K562 (cell line): ENCODE measurements around the gene DNAH3. TPM values are rescaled to one million over a fixed set of nuclear protein-coding genes. Genes with fewer than 3 reads are reported as not detected.

Experiments
- ATAC-seq: fragments of 200-7000 bp; cut with Tn5 transposase; 3 replicates; pipeline ENCODE4 v1.9.1; 2020; ENCODE audit warnings: moderate library complexity
- BruUV-seq: library from RNA; stranded (reverse); fragments of 400-500 nt; replicated peaks from 2 replicates; lab custom pipeline; 2021; lab: Mats Ljungman, UMichigan
- CTCF ChIA-PET: fragments of 300-600 bp; formaldehyde crosslinking; extraction: SDS; loops from one replicate; lab custom pipeline; 2021; ENCODE audit warnings: low intra/inter-chr PET ratio; lab: Yijun Ruan, JAX
- POLR2A ChIA-PET: fragments of 300-600, 350-650 bp; sonication (Branson Sonifier 250); formaldehyde crosslinking; extraction: SDS; loops from one replicate; lab custom pipeline; 2021; ENCODE audit warnings: antibody characterized with exemption, inconsistent platforms; lab: Yijun Ruan, JAX
- DNase-seq, 4 experiments: peaks; one replicate each; pipeline versions ENCODE4 v3.0.0 to v3.0.0-alpha.2; 2011 to 2018; ENCODE audit warnings: low spot score in 3 of 4, mixed read lengths in 3 of 4; ENCODE audit errors: extremely low read depth in 1 of 4
- FAIRE-seq: peaks from 2 replicates; lab custom pipeline; 2011; peaks lifted over from hg19 to GRCh38; lab: Jason Lieb, UNC
- H2AFZ ChIP-seq: 2 replicates; pipeline ENCODE4 v1.6.0; 2011; ENCODE audit warnings: low read depth, low read length, control low read depth, inconsistent platforms
- H3K27ac ChIP-seq: fragments of 200-600 bp; 3 replicates; pipeline ENCODE4 v1.8.0; 2011; ENCODE audit warnings: low read depth, mild to moderate bottlenecking, control low read depth, inconsistent platforms, low read length, moderate library complexity, mixed read lengths; ENCODE audit errors: extremely low read depth
- H3K27me3 ChIP-seq, 2 experiments: fragments of 300-600 bp in 1 of 2; 2 replicates in 1 of 2; 3 replicates in 1 of 2; pipeline versions ENCODE4 v1.6.0 to v1.8.0; 2011; ENCODE audit warnings: inconsistent platforms in 2 of 2, low read length in 2 of 2, mild to moderate bottlenecking in 1 of 2, mixed read lengths in 1 of 2, moderate library complexity in 1 of 2; ENCODE audit not compliant: control insufficient read depth in 2 of 2, insufficient read depth in 2 of 2
- H3K36me3 ChIP-seq: fragments of 300-600 bp; 3 replicates; pipeline ENCODE4 v1.8.0; 2011; ENCODE audit warnings: mild to moderate bottlenecking, low read length, inconsistent platforms; ENCODE audit not compliant: control insufficient read depth, insufficient read depth
- H3K4me1 ChIP-seq, 2 experiments: fragments of 200-600 bp in 1 of 2; replicated peaks in 1 of 2; 2 replicates in 1 of 2; 3 replicates in 1 of 2; pipeline versions ENCODE4 v1.5.1 to v1.8.0; 2011; ENCODE audit warnings: inconsistent platforms in 2 of 2, low read length in 2 of 2, mild to moderate bottlenecking in 1 of 2, mixed read lengths in 1 of 2, moderate library complexity in 1 of 2; ENCODE audit not compliant: control insufficient read depth in 2 of 2, insufficient read depth in 2 of 2
- H3K4me2 ChIP-seq: 2 replicates; pipeline ENCODE4 v1.6.1; 2011; ENCODE audit warnings: low read length, control low read depth, inconsistent platforms, mixed read lengths; ENCODE audit not compliant: insufficient read depth
- H3K4me3 ChIP-seq: fragments of 200-600 bp; sonication (generic), shearing (Covaris generic); 2 replicates; pipeline ENCODE4 v1.5.1; 2016; ENCODE audit warnings: control low read depth, inconsistent platforms
- H3K79me2 ChIP-seq: fragments of 200-600 bp; 3 replicates; pipeline ENCODE4 v1.8.0; 2011; ENCODE audit warnings: low read length, inconsistent platforms; ENCODE audit not compliant: control insufficient read depth, insufficient read depth
- H3K9ac ChIP-seq, 2 experiments: 2 replicates each; pipeline versions ENCODE4 v1.6.0 to v1.6.1; 2011; ENCODE audit warnings: low read depth in 2 of 2, low read length in 2 of 2, control low read depth in 1 of 2, inconsistent platforms in 1 of 2, mild to moderate bottlenecking in 1 of 2, mixed read lengths in 1 of 2; ENCODE audit not compliant: insufficient read depth in 1 of 2
- H3K9me1 ChIP-seq: one replicate; pipeline ENCODE4 v1.6.0; 2011; ENCODE audit warnings: inconsistent platforms, mild to moderate bottlenecking, low read length, moderate library complexity; ENCODE audit not compliant: control insufficient read depth, insufficient read depth
- H3K9me3 ChIP-seq: replicated peaks from 2 replicates; pipeline ENCODE4 v1.5.1; 2011; ENCODE audit warnings: low read depth, low read length, inconsistent platforms; ENCODE audit not compliant: control insufficient read depth, insufficient read depth
- H4K20me1 ChIP-seq: replicated peaks from 2 replicates; pipeline ENCODE4 v1.6.1; 2011; ENCODE audit warnings: low read length, inconsistent platforms, mixed read lengths; ENCODE audit not compliant: control insufficient read depth, insufficient read depth
- BRF1 ChIP-seq: IDR thresholded peaks from 3 replicates; pipeline ENCODE4 v1.6.1; 2011; ENCODE audit warnings: borderline replicate concordance, mild to moderate bottlenecking; ENCODE audit not compliant: insufficient read length; ENCODE audit errors: extremely low read depth
- CTCF ChIP-seq, 3 experiments: IDR thresholded peaks in 2 of 3; conservative IDR thresholded peaks in 1 of 3; 2 replicates each; pipeline ENCODE4 v1.5.1; 2011 to 2012; ENCODE audit warnings: low read length in 3 of 3, mild to moderate bottlenecking in 3 of 3, control low read depth in 2 of 3, improper control_type of control experiment in 1 of 3, inconsistent platforms in 1 of 3, low read depth in 1 of 3, mixed read lengths in 1 of 3, moderate library complexity in 1 of 3; ENCODE audit not compliant: insufficient read depth in 2 of 3
- GABPA ChIP-seq: fragments of 200-800 bp; sonication (Bioruptor generic); conservative IDR thresholded peaks from 2 replicates; pipeline ENCODE4 v1.6.1; 2016; ENCODE audit warnings: low read depth, missing genetic modification characterization, missing compliant biosample characterization
- GTF2B ChIP-seq: IDR thresholded peaks from 2 replicates; pipeline ENCODE4 v1.6.1; 2011; ENCODE audit not compliant: insufficient read length; ENCODE audit errors: extremely low read depth
- HMBOX1 ChIP-seq: sonication (generic); IDR thresholded peaks from 2 replicates; pipeline ENCODE4 v1.6.1; 2016
- JUND ChIP-seq, 2 experiments: IDR thresholded peaks; 2 replicates in 1 of 2; 3 replicates in 1 of 2; pipeline ENCODE4 v1.6.1; 2011; ENCODE audit warnings: borderline replicate concordance in 2 of 2, low read depth in 2 of 2, low read length in 2 of 2, improper control_type of control experiment in 1 of 2, missing biosample characterization in 1 of 2, missing genetic modification characterization in 1 of 2, missing genetic modification reagents in 1 of 2
- RAD21 ChIP-seq, 2 experiments: fragments of 250-450 bp in 1 of 2; fragments of 450-650 bp in 1 of 2; sonication (Bioruptor Pico) in 1 of 2; formaldehyde crosslinking in 1 of 2; IDR thresholded peaks in 1 of 2; conservative IDR thresholded peaks in 1 of 2; 2 replicates each; pipeline versions ENCODE4 v1.4.0 to v1.8.0; 2020 to 2022; ENCODE audit warnings: mild to moderate bottlenecking in 2 of 2, moderate library complexity in 1 of 2
- RCOR1 ChIP-seq, 2 experiments: IDR thresholded peaks; 2 replicates each; pipeline ENCODE4 v1.6.1; 2012; ENCODE audit warnings: low read depth in 2 of 2, low read length in 2 of 2, borderline replicate concordance in 1 of 2, improper control_type of control experiment in 1 of 2
- TGIF2 ChIP-seq: sonication (generic); formaldehyde crosslinking; IDR thresholded peaks from 2 replicates; pipeline ENCODE4 v1.8.1; 2022; ENCODE audit warnings: mild to moderate bottlenecking, missing genetic modification reagents, moderate library complexity
- ZBTB17 ChIP-seq: fragments of 450-650 bp; formaldehyde crosslinking; IDR thresholded peaks from 2 replicates; pipeline ENCODE4 v1.4.0; 2020; ENCODE audit warnings: mild to moderate bottlenecking
- WGBS: fragments of 100-300 bp; shearing (Covaris generic); methylation state at CpG from one replicate; pipeline ENCODE4 v1.1.6; 2016; ENCODE audit warnings: low coverage, mixed read lengths; ENCODE audit not compliant: insufficient coverage; ENCODE audit errors: missing lambda C conversion rate; 5-methylcytosine and 5-hydroxymethylcytosine counted together
- in situ Hi-C: fragments of 300-500 bp; cut with MboI; formaldehyde crosslinking; loops from 4 replicates; pipeline ENCODE4 v1.15.0; 2018; ENCODE audit warnings: inconsistent platforms, mixed read lengths
- intact Hi-C: fragments of 100-400 bp; cut with micrococcal nuclease; formaldehyde crosslinking; loops from 2 replicates; pipeline ENCODE4 v1.14.2; 2022
- polyA plus RNA-seq, 8 experiments: library from polyadenylated mRNA; depleted of rRNA in 4 of 8; stranded (reverse) in 5 of 8; unstranded in 3 of 8; fragments of >200 nt; fragmentation: Nextera tagmentation in 2 of 8; fragmentation: Illumina TruSeq in 1 of 8; extraction: Ambion mirVana in 2 of 8; extraction: Trizol in 1 of 8; gene quantifications; 2 replicates each; pipeline versions ENCODE4 v1.2.1 to v1.2.3, GENCODE V29; 2011 to 2014; ENCODE audit warnings: inconsistent platforms in 1 of 8, missing spikeins in 1 of 8
- total RNA-seq, 7 experiments: library from RNA; depleted of rRNA in 6 of 7; stranded (reverse); fragments of >200 nt in 6 of 7; fragmentation: Illumina TruSeq in 2 of 7; extraction: Trizol in 2 of 7; gene quantifications; 2 replicates each; pipeline versions ENCODE4 v1.2.1 to v1.2.3, GENCODE V29; 2011 to 2021; ENCODE audit warnings: low replicate concordance in 1 of 7
- TF ChIP-seq, protein P1 (sequence below): fragments of 200-800 bp; sonication (Bioruptor generic); IDR thresholded peaks from 2 replicates; pipeline ENCODE4 v1.6.1; 2016; ENCODE audit warnings: missing genetic modification characterization, missing compliant biosample characterization

The DNAH3 gene
- total and polyA plus RNA-seq, 9 of the 15 experiments (the other 6 are each of a cell fraction or from before 2014, with no cell fraction given), result 0.32 to 0.84 (median 0.44) TPM

GRCh38 chr16:21001262-21001661 is 149.4 kb downstream of the DNAH3 start:
- ATAC-seq, result peak; percentile 87
- 0% methylated on average over 3 of the region's 3 CpGs for WGBS
- intact Hi-C loops, result loop anchor here (2.0 kb wide), 1 partner anchor 150 kb away; no protein-coding TSS in a partner anchor
- TF ChIP-seq GABPA (tag), result no peak
- TF ChIP-seq JUND (IDR thresholded peaks at IDR 0.05; ENCODE audit: borderline replicate concordance, low read depth, low read length), result peak; percentile 10; the same call in 1 of the 2 replicates
- no peak for TF ChIP-seq JUND (tag; IDR thresholded peaks at IDR 0.05; ENCODE audit: borderline replicate concordance, low read depth, low read length)
- TF ChIP-seq, protein P1, sequence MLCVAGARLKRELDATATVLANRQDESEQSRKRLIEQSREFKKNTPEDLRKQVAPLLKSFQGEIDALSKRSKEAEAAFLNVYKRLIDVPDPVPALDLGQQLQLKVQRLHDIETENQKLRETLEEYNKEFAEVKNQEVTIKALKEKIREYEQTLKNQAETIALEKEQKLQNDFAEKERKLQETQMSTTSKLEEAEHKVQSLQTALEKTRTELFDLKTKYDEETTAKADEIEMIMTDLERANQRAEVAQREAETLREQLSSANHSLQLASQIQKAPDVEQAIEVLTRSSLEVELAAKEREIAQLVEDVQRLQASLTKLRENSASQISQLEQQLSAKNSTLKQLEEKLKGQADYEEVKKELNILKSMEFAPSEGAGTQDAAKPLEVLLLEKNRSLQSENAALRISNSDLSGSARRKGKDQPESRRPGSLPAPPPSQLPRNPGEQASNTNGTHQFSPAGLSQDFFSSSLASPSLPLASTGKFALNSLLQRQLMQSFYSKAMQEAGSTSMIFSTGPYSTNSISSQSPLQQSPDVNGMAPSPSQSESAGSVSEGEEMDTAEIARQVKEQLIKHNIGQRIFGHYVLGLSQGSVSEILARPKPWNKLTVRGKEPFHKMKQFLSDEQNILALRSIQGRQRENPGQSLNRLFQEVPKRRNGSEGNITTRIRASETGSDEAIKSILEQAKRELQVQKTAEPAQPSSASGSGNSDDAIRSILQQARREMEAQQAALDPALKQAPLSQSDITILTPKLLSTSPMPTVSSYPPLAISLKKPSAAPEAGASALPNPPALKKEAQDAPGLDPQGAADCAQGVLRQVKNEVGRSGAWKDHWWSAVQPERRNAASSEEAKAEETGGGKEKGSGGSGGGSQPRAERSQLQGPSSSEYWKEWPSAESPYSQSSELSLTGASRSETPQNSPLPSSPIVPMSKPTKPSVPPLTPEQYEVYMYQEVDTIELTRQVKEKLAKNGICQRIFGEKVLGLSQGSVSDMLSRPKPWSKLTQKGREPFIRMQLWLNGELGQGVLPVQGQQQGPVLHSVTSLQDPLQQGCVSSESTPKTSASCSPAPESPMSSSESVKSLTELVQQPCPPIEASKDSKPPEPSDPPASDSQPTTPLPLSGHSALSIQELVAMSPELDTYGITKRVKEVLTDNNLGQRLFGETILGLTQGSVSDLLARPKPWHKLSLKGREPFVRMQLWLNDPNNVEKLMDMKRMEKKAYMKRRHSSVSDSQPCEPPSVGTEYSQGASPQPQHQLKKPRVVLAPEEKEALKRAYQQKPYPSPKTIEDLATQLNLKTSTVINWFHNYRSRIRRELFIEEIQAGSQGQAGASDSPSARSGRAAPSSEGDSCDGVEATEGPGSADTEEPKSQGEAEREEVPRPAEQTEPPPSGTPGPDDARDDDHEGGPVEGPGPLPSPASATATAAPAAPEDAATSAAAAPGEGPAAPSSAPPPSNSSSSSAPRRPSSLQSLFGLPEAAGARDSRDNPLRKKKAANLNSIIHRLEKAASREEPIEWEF (CRISPR knock-in tag), result no peak
- TF ChIP-seq HMBOX1, result no peak
- peak; percentile 31 to 79; a peak in 3 of 4 replicates for TF ChIP-seq RAD21 (CRISPR knock-in tag; conservative IDR thresholded peaks at IDR 0.05 in 1 of 2, IDR thresholded peaks at IDR 0.05 in 1 of 2)
- no peak for TF ChIP-seq TGIF2 (CRISPR knock-in tag)
- no peak for TF ChIP-seq BRF1
- no peak for TF ChIP-seq ZBTB17
- TF ChIP-seq CTCF (IDR thresholded peaks at IDR 0.05 in 2 of 3, conservative IDR thresholded peaks at IDR 0.05 in 1 of 3; ENCODE audit: insufficient read depth in 2 of 3, low read depth in 1 of 3, low read length in 3 of 3), result peak; percentile 63 to 77 (median 75)
- 0 out of 4 replicates have a peak, but pooled peaks of 1 of the 2 experiments have one; percentile 23 for TF ChIP-seq RCOR1 (IDR thresholded peaks at IDR 0.05; ENCODE audit: borderline replicate concordance in 1 of 2, low read depth in 2 of 2, low read length in 2 of 2)
- no peak for TF ChIP-seq GTF2B

More at GRCh38 chr16:21001262-21001661, 149.4 kb downstream of the DNAH3 start:
- H3K4me1 ChIP-seq, result no peaks in the 10 kb centered on the region
- POLR2A ChIA-PET, result interaction anchor here (1.9 kb wide), 1 partner anchor 9 kb away, joined by 6 read pairs; no protein-coding TSS in a partner anchor
- no peaks in the 10 kb centered on the region for H3K79me2 ChIP-seq
- no peak overlapping the region for H2AFZ ChIP-seq
- peak; percentile 75 for FAIRE-seq
- in situ Hi-C loops, result loop anchor here (25.0 kb wide), 1 partner anchor 1036 kb away; no protein-coding TSS in a partner anchor
- no peak overlapping the region for H3K4me2 ChIP-seq
- no peak overlapping the region for H3K4me3 ChIP-seq
- no peaks in the 10 kb centered on the region for H3K9me1 ChIP-seq
- H3K9me3 ChIP-seq, result no peaks in the 10 kb centered on the region
- BruUV-seq, result no TSS peak
- H4K20me1 ChIP-seq, result no peaks in the 10 kb centered on the region
- CTCF ChIA-PET, result interaction anchor here (0.8 to 1.5 kb wide), 2 partner anchors 11 to 151 kb away, joined by 3 to 11 read pairs; no protein-coding TSS in a partner anchor
- H3K27me3 ChIP-seq, result peaks cover 10 to 26% of the 10 kb centered on the region in 2 experiments
- H3K36me3 ChIP-seq, result no peaks in the 10 kb centered on the region
- H3K9ac ChIP-seq, result no peak overlapping the region
- no peak overlapping the region for H3K27ac ChIP-seq
- DNase-seq, result peak; percentile 31 to 62 (median 40)
